HepG2 (cell line): ENCODE data around the gene RHBDD2. TPM values are rescaled to one million over a fixed set of nuclear protein-coding genes. Genes with fewer than 3 reads are reported as not detected.

Source experiments
- ATAC-seq: fragments of 200-7000 bp; cut with Tn5 transposase; 3 replicates; pipeline ENCODE4 v1.9.1; 2020; ENCODE audit warnings: mild to moderate bottlenecking, moderate library complexity
- BruUV-seq: library from RNA; stranded (reverse); fragments of 400-500 nt; replicated peaks from 2 replicates; lab custom pipeline; 2021; lab: Mats Ljungman, UMichigan
- CTCF ChIA-PET: fragments of 300-600 bp; formaldehyde crosslinking; extraction: SDS; loops from one replicate; lab custom pipeline; 2021; ENCODE audit warnings: low total read pairs, inconsistent platforms, low intra/inter-chr PET ratio; lab: Yijun Ruan, JAX
- POLR2A ChIA-PET: fragments of 350-600 bp; sonication (Branson Sonifier 250); formaldehyde crosslinking; loops from one replicate; lab custom pipeline; 2020; ENCODE audit warnings: antibody characterized with exemption, inconsistent platforms; lab: Yijun Ruan, JAX
- DNase-seq: peaks from one replicate; pipeline ENCODE4 v3.0.0-alpha.2; 2015; ENCODE audit warnings: low spot score
- FAIRE-seq: peaks from 3 replicates; lab custom pipeline; 2011; peaks lifted over from hg19 to GRCh38; lab: Jason Lieb, UNC
- H2AFZ ChIP-seq: one replicate; pipeline ENCODE4 v1.6.1; 2011; ENCODE audit warnings: low read length, inconsistent platforms
- H3K27ac ChIP-seq: fragments of 300-600 bp; 3 replicates; pipeline ENCODE4 v1.8.0; 2011; ENCODE audit warnings: mixed run types, mild to moderate bottlenecking, mixed read lengths, low read length, inconsistent platforms; ENCODE audit not compliant: insufficient read depth; ENCODE audit errors: extremely low read length
- H3K27me3 ChIP-seq, 2 experiments: fragments of 200-600 bp in 1 of 2; 2 replicates in 1 of 2; 3 replicates in 1 of 2; pipeline versions ENCODE4 v1.6.0 to v1.8.0; 2011; ENCODE audit warnings: low read length in 2 of 2, mild to moderate bottlenecking in 2 of 2, moderate library complexity in 2 of 2, inconsistent platforms in 1 of 2; ENCODE audit not compliant: insufficient read depth in 2 of 2, control insufficient read depth in 1 of 2
- H3K36me3 ChIP-seq, 2 experiments: fragments of 200-600 bp in 1 of 2; replicated peaks in 1 of 2; 2 replicates in 1 of 2; 3 replicates in 1 of 2; pipeline versions ENCODE4 v1.5.1 to v1.8.0; 2011; ENCODE audit warnings: low read length in 2 of 2, inconsistent platforms in 1 of 2; ENCODE audit not compliant: insufficient read depth in 2 of 2, control insufficient read depth in 1 of 2
- H3K4me1 ChIP-seq: 2 replicates; pipeline ENCODE4 v1.5.1; 2012; ENCODE audit warnings: low read length, inconsistent platforms; ENCODE audit not compliant: insufficient read depth
- H3K4me2 ChIP-seq: 2 replicates; pipeline ENCODE4 v1.6.0; 2011; ENCODE audit warnings: low read depth, low read length, inconsistent platforms
- H3K4me3 ChIP-seq, 3 experiments: fragments of 200-600 bp in 1 of 3; sonication (generic), shearing (Covaris generic) in 1 of 3; replicated peaks in 1 of 3; 2 replicates each; pipeline ENCODE4 v1.5.1; 2011 to 2016; ENCODE audit warnings: low read length in 3 of 3, inconsistent platforms in 2 of 3, low read depth in 2 of 3, mild to moderate bottlenecking in 2 of 3, control low read depth in 1 of 3, mixed read lengths in 1 of 3; ENCODE audit not compliant: insufficient read depth in 1 of 3
- H3K79me2 ChIP-seq: one replicate; pipeline ENCODE4 v1.6.1; 2011; ENCODE audit warnings: low read length, inconsistent platforms; ENCODE audit not compliant: insufficient read depth
- H3K9ac ChIP-seq: 2 replicates; pipeline ENCODE4 v1.6.0; 2011; ENCODE audit warnings: mild to moderate bottlenecking, low read depth, low read length, inconsistent platforms; ENCODE audit not compliant: insufficient read depth
- H3K9me3 ChIP-seq: 2 replicates; pipeline ENCODE4 v1.5.1; 2012; ENCODE audit warnings: mild to moderate bottlenecking, low read length
- H4K20me1 ChIP-seq: 2 replicates; pipeline ENCODE4 v1.6.0; 2011; ENCODE audit warnings: inconsistent platforms, mild to moderate bottlenecking, low read length, moderate library complexity; ENCODE audit not compliant: insufficient read depth
- ATF2 ChIP-seq: sonication (generic); formaldehyde crosslinking; IDR thresholded peaks from 2 replicates; pipeline ENCODE4 v1.4.0; 2020; ENCODE audit warnings: missing genetic modification reagents
- NONO ChIP-seq, 2 experiments: fragments of 450-650 bp in 1 of 2; sonication (generic) in 1 of 2; formaldehyde crosslinking in 1 of 2; IDR thresholded peaks in 1 of 2; conservative IDR thresholded peaks in 1 of 2; 2 replicates each; pipeline versions ENCODE4 v1.6.1 to v1.8.0; 2017 to 2022; ENCODE audit warnings: mild to moderate bottlenecking in 1 of 2, missing genetic modification reagents in 1 of 2, moderate library complexity in 1 of 2
- PAF1 ChIP-seq: IDR thresholded peaks from 2 replicates; pipeline ENCODE4 v1.6.1; 2016; ENCODE audit warnings: missing genetic modification reagents, missing compliant biosample characterization
- PHF8 ChIP-seq: sonication (generic); formaldehyde crosslinking; IDR thresholded peaks from 2 replicates; pipeline ENCODE4 v1.5.0; 2020; ENCODE audit warnings: missing genetic modification reagents
- RFX3 ChIP-seq: IDR thresholded peaks from 2 replicates; pipeline ENCODE4 v1.6.1; 2016; ENCODE audit warnings: missing biosample characterization, missing genetic modification reagents
- RFXAP ChIP-seq: sonication (generic); formaldehyde crosslinking; IDR thresholded peaks from 2 replicates; pipeline ENCODE4 v1.4.0; 2020; ENCODE audit warnings: missing genetic modification reagents, borderline replicate concordance
- USF2 ChIP-seq, 2 experiments: sonication (generic) in 1 of 2; formaldehyde crosslinking in 1 of 2; IDR thresholded peaks; 2 replicates each; pipeline versions ENCODE4 v1.5.1 to v1.6.1; 2011 to 2020; ENCODE audit warnings: borderline replicate concordance in 1 of 2, low read depth in 1 of 2, low read length in 1 of 2, mild to moderate bottlenecking in 1 of 2, missing genetic modification reagents in 1 of 2, moderate library complexity in 1 of 2
- ZBTB37 ChIP-seq: sonication (generic); formaldehyde crosslinking; IDR thresholded peaks from 2 replicates; pipeline ENCODE4 v1.4.0; 2020; ENCODE audit warnings: mild to moderate bottlenecking, missing genetic modification reagents
- ZNF574 ChIP-seq: sonication (generic); formaldehyde crosslinking; IDR thresholded peaks from 2 replicates; pipeline ENCODE4 v1.4.0; 2020; ENCODE audit warnings: missing genetic modification reagents
- ZNF800 ChIP-seq: sonication (generic); formaldehyde crosslinking; IDR thresholded peaks from 2 replicates; pipeline ENCODE4 v1.4.0; 2020; ENCODE audit warnings: missing genetic modification reagents
- ZSCAN29 ChIP-seq: sonication (generic); formaldehyde crosslinking; conservative IDR thresholded peaks from 2 replicates; pipeline ENCODE4 v1.4.0; 2020; ENCODE audit warnings: mild to moderate bottlenecking, missing genetic modification reagents
- WGBS: methylation state at CpG from one replicate; pipeline ENCODE4 v1.1.6; 2017; ENCODE audit warnings: low lambda C conversion rate; 5-methylcytosine and 5-hydroxymethylcytosine counted together
- in situ Hi-C: cut with HindIII; loops from 2 replicates; pipeline ENCODE4 v1.10.0; 2017; ENCODE audit warnings: low pct_unique_long_range_greater_than_20kb; ENCODE audit not compliant: extremely low pct_ligation_motif_present
- intact Hi-C: fragments of 100-400 bp; cut with micrococcal nuclease; formaldehyde crosslinking; loops from one replicate; pipeline ENCODE4 v1.10.0; 2022; ENCODE audit not compliant: unreplicated experiment
- polyA plus RNA-seq, 8 experiments: library from polyadenylated mRNA; depleted of rRNA in 3 of 8; stranded (reverse) in 7 of 8; unstranded in 1 of 8; fragments of >200 nt; fragmentation: Illumina TruSeq in 4 of 8; extraction: Trizol in 4 of 8; gene quantifications; 2 replicates each; pipeline versions ENCODE4 v1.2.1 to v1.2.3, GENCODE V29; 2011 to 2016; ENCODE audit warnings: low read depth in 4 of 8, missing spikeins in 1 of 8, mixed read lengths in 1 of 8; ENCODE audit not compliant: insufficient read depth in 1 of 8
- total RNA-seq, 5 experiments: library from RNA; depleted of rRNA; stranded (reverse); fragments of >200 nt; fragmentation: Illumina TruSeq; extraction: Trizol; gene quantifications; 2 replicates each; pipeline ENCODE4 v1.2.3, GENCODE V29; 2016; ENCODE audit warnings: low read depth in 1 of 5

RHBDD2 gene
- total and polyA plus RNA-seq, 2 of the 13 experiments (the other 11 are each of a cell fraction or from before 2014, with no cell fraction given) = 23.1 to 26.4 TPM

- H3K27ac ChIP-seq = peak overlapping the region; percentile 90
- in situ Hi-C loops = no loop called here
- TF ChIP-seq ZBTB37 (CRISPR knock-in tag) (peak; percentile 99), RFXAP (peak; percentile 88), NONO (IDR thresholded peaks at IDR 0.05) (no peak), NONO (CRISPR knock-in tag; conservative IDR thresholded peaks at IDR 0.05) (peak; percentile 91), PHF8 (CRISPR knock-in tag) (peak; percentile 42; the same call in 1 of the 2 replicates), ATF2 (CRISPR knock-in tag) (peak; percentile 93), ZNF800 (CRISPR knock-in tag) (0 out of 2 replicates have a peak, but pooled peaks have one; percentile 18), ZSCAN29 (CRISPR knock-in tag) (peak; percentile 82), RFX3 (CRISPR knock-in tag) (no peak; the same call in 1 of the 2 replicates), PAF1 (CRISPR knock-in tag) (peak; percentile 84; the same call in 1 of the 2 replicates), USF2 (IDR thresholded peaks at IDR 0.05; ENCODE audit: low read depth, low read length) (no peak; the same call in 1 of the 2 replicates), USF2 (CRISPR knock-in tag; IDR thresholded peaks at IDR 0.05; ENCODE audit: borderline replicate concordance) (peak; percentile 58; the same call in 1 of the 2 replicates), ZNF574 (peak; percentile 86)
Observed at GRCh38 chr7:75920431-75921161, 41.8 kb downstream of the RHBDD2 start.

More at GRCh38 chr7:75920431-75921161, 41.8 kb downstream of the RHBDD2 start:
- Histone ChIP-seq H3K36me3 (peaks cover 2 to 30% of the 10 kb centered on the region in 2 experiments; a peak in 3 of 5 replicates), H3K9ac (peak overlapping the region; percentile 78), H3K79me2 (peaks cover 89% of the 10 kb centered on the region), H2AFZ (no peak overlapping the region), H4K20me1 (peaks cover 70% of the 10 kb centered on the region), H3K27me3 (no peaks in the 10 kb centered on the region; a peak in 1 of 5 replicates), H3K4me1 (peaks cover 88% of the 10 kb centered on the region), H3K9me3 (no peaks in the 10 kb centered on the region), H3K4me2 (peak overlapping the region; percentile 94), H3K4me3 (peak overlapping the region in 1 of 3 experiments; percentile 64; a peak in 2 of 6 replicates)
- intact Hi-C loops = loop anchor here (2.0 to 5.0 kb wide), 4 partner anchors 14 to 72 kb away; no protein-coding TSS in a partner anchor
- under 1% methylated on average over 12 of the region's 19 CpGs for WGBS
- POLR2A ChIA-PET = interaction anchor here (0.7 to 3.9 kb wide), 19 partner anchors 10 to 1662 kb away, joined by 3 to 52 read pairs (median 5); partner anchors contain the start of genes MDH2, RHBDD2, STYXL1 and TMEM120A
- BruUV-seq = no TSS peak
- peak; percentile 87 for ATAC-seq
- CTCF ChIA-PET = no interaction called here
- DNase-seq = peak; percentile 99
- FAIRE-seq = peak; percentile 100
